SK-N-SH (cell line): ENCODE results near the gene PAOX. TPM values are rescaled to one million over a fixed set of nuclear protein-coding genes. Genes with fewer than 3 reads are reported as not detected.

Source experiments
- CTCF ChIA-PET: fragments of 300-600, 350-600 bp; formaldehyde crosslinking; extraction: SDS; loops from one replicate; lab custom pipeline; 2021; lab: Yijun Ruan, JAX
- POLR2A ChIA-PET: fragments of 350-600 bp; sonication (Branson Sonifier 250); formaldehyde crosslinking; extraction: SDS; loops from one replicate; lab custom pipeline; 2020; ENCODE audit warnings: antibody characterized with exemption, inconsistent platforms; lab: Yijun Ruan, JAX
- DNase-seq: peaks from one replicate; pipeline ENCODE4 v3.0.0; 2012
- H2AFZ ChIP-seq: fragments of 200-600 bp; sonication (generic); 2 replicates; pipeline ENCODE4 v1.8.1; 2016; ENCODE audit warnings: antibody characterized with exemption, mild to moderate bottlenecking, low read depth
- H3F3A ChIP-seq: fragments of 200-600 bp; sonication (generic); replicated peaks from 2 replicates; pipeline ENCODE3; 2016; ENCODE audit warnings: antibody characterized with exemption, mild to moderate bottlenecking; ENCODE audit not compliant: insufficient read depth
- H3K27ac ChIP-seq, 2 experiments: fragments of 200-500 bp in 1 of 2; fragments of 200-600 bp in 1 of 2; sonication (Bioruptor generic) in 1 of 2; sonication (generic), shearing (Covaris generic) in 1 of 2; 2 replicates each; pipeline versions ENCODE4 v1.5.1 to v1.6.1; 2014 to 2016; ENCODE audit warnings: low read depth in 2 of 2, inconsistent platforms in 1 of 2, low read length in 1 of 2, mild to moderate bottlenecking in 1 of 2, mixed read lengths in 1 of 2
- H3K27me3 ChIP-seq: fragments of 200-600 bp; sonication (generic), shearing (Covaris generic); 2 replicates; pipeline ENCODE4 v1.6.1; 2016; ENCODE audit warnings: mixed run types; ENCODE audit not compliant: insufficient read depth
- H3K36me3 ChIP-seq, 2 experiments: fragments of 200-500 bp in 1 of 2; fragments of 200-600 bp in 1 of 2; sonication (Bioruptor generic) in 1 of 2; sonication (generic) in 1 of 2; replicated peaks in 1 of 2; 2 replicates each; pipeline versions ENCODE3 to v1.5.1; 2014 to 2016; ENCODE audit warnings: low read length in 1 of 2, mild to moderate bottlenecking in 1 of 2; ENCODE audit not compliant: insufficient read depth in 2 of 2, control insufficient read depth in 1 of 2
- H3K4me1 ChIP-seq, 2 experiments: fragments of 200-500 bp in 1 of 2; fragments of 200-600 bp in 1 of 2; sonication (Bioruptor generic) in 1 of 2; sonication (generic), shearing (Covaris generic) in 1 of 2; 2 replicates each; pipeline versions ENCODE4 v1.5.1 to v1.6.1; 2014 to 2016; ENCODE audit warnings: low read depth in 1 of 2, low read length in 1 of 2, mixed run types in 1 of 2; ENCODE audit not compliant: insufficient read depth in 2 of 2, control insufficient read depth in 1 of 2
- H3K4me2 ChIP-seq: fragments of 200-600 bp; sonication (generic), shearing (Covaris generic); 2 replicates; pipeline ENCODE4 v1.6.1; 2017; ENCODE audit warnings: mixed run types
- H3K4me3 ChIP-seq, 2 experiments: fragments of 200-500 bp in 1 of 2; fragments of 200-600 bp in 1 of 2; sonication (Bioruptor generic) in 1 of 2; sonication (generic), shearing (Covaris generic) in 1 of 2; 2 replicates each; pipeline versions ENCODE4 v1.5.1 to v1.8.1; 2014 to 2016; ENCODE audit warnings: low read depth in 2 of 2, inconsistent platforms in 1 of 2, low read length in 1 of 2, mild to moderate bottlenecking in 1 of 2, mixed read lengths in 1 of 2, moderate library complexity in 1 of 2
- H3K79me2 ChIP-seq: fragments of 200-600 bp; sonication (generic); 2 replicates; pipeline ENCODE4 v1.8.1; 2017; ENCODE audit warnings: mild to moderate bottlenecking; ENCODE audit not compliant: insufficient read depth
- H3K9ac ChIP-seq: fragments of 200-600 bp; sonication (generic); 2 replicates; pipeline ENCODE4 v1.6.1; 2017; ENCODE audit warnings: mixed run types
- H3K9me2 ChIP-seq: fragments of 200-600 bp; sonication (generic); 2 replicates; pipeline ENCODE4 v1.6.1; 2017; ENCODE audit warnings: mixed run types
- H3K9me3 ChIP-seq: fragments of 200-600 bp; sonication (generic); 2 replicates; pipeline ENCODE4 v1.6.1; 2017; ENCODE audit warnings: mixed run types, mild to moderate bottlenecking, moderate library complexity
- H4K20me1 ChIP-seq: fragments of 200-600 bp; sonication (generic); 2 replicates; pipeline ENCODE4 v1.6.1; 2017; ENCODE audit warnings: mild to moderate bottlenecking, mixed run types; ENCODE audit not compliant: insufficient read depth
- FOSL2 ChIP-seq: IDR thresholded peaks from 2 replicates; pipeline ENCODE4 v1.4.0; 2012; ENCODE audit warnings: low read depth, mild to moderate bottlenecking, moderate library complexity, borderline replicate concordance
- FOXJ3 ChIP-seq: sonication (generic); formaldehyde crosslinking; IDR thresholded peaks from 2 replicates; pipeline ENCODE4 v1.5.1; 2020; ENCODE audit warnings: mild to moderate bottlenecking, missing genetic modification reagents
- MEF2A ChIP-seq: IDR thresholded peaks from 2 replicates; pipeline ENCODE4 v1.4.0; 2012; ENCODE audit warnings: low read depth, borderline replicate concordance
- NFIC ChIP-seq: IDR thresholded peaks from 2 replicates; pipeline ENCODE4 v1.4.0; 2012; ENCODE audit warnings: borderline replicate concordance
- PBX3 ChIP-seq: IDR thresholded peaks from 2 replicates; pipeline ENCODE4; 2012
- RXRA ChIP-seq: IDR thresholded peaks from 2 replicates; pipeline ENCODE4 v1.4.0; 2012; ENCODE audit warnings: low read depth, mild to moderate bottlenecking, borderline replicate concordance
- SMC3 ChIP-seq: IDR thresholded peaks from 2 replicates; pipeline ENCODE4 v1.6.1; 2012; ENCODE audit warnings: low read depth, low read length, improper control_type of control experiment
- TCF12 ChIP-seq: IDR thresholded peaks from 2 replicates; pipeline ENCODE4 v1.4.0; 2012
- WGBS: methylation state at CpG from one replicate; pipeline ENCODE4 v1.1.6; 2017; ENCODE audit warnings: low lambda C conversion rate; 5-methylcytosine and 5-hydroxymethylcytosine counted together
- polyA plus RNA-seq, 3 experiments: library from polyadenylated mRNA; depleted of rRNA; stranded (reverse); fragments of >200 nt; gene quantifications; 2 replicates each; pipeline ENCODE4 v1.2.3, GENCODE V29; 2012

Gene PAOX
- polyA plus RNA-seq, 1 of the 3 experiments (the other 2 are of a cell fraction): 6.2 TPM

GRCh38 chr10:133396035-133396624, 17.1 kb downstream of the PAOX start:
- Histone ChIP-seq H3K9me2 (no peaks in the 10 kb centered on the region), H4K20me1 (no peaks in the 10 kb centered on the region), H3K4me3 (no peak overlapping the region), H3K9ac (no peak overlapping the region), H3F3A (no peaks in the 10 kb centered on the region), H3K4me2 (no peak overlapping the region; the same call in 1 of the 2 replicates), H3K36me3 (peaks cover 12 to 39% of the 10 kb centered on the region in 2 experiments), H3K9me3 (no peaks in the 10 kb centered on the region), H3K4me1 (peaks cover 9 to 10% of the 10 kb centered on the region in 2 experiments; a peak in 2 of 4 replicates), H3K27me3 (no peaks in the 10 kb centered on the region), H3K27ac (no peak overlapping the region), H2AFZ (no peak overlapping the region), H3K79me2 (peaks cover 66% of the 10 kb centered on the region)
- ChIA-PET CTCF (interaction anchor here (0.8 to 1.3 kb wide), 2 partner anchors 67 kb away, joined by 3 to 4 read pairs; no protein-coding TSS in a partner anchor), POLR2A (no interaction called here)
- 96% methylated on average over 19 of the region's 19 CpGs for WGBS
- TF ChIP-seq FOXJ3 (CRISPR knock-in tag) (no peak), RXRA (no peak), TCF12 (no peak)
- DNase-seq: no peak

- peaks cover 66% of the 10 kb centered on the region for H3K79me2 ChIP-seq
- WGBS: 96% methylated on average over 7 of the region's 7 CpGs
- TF ChIP-seq NFIC (no peak), SMC3 (no peak), PBX3 (no peak)
- H3K27me3 ChIP-seq: no peaks in the 10 kb centered on the region
- no peaks in the 10 kb centered on the region for H4K20me1 ChIP-seq
- H3K9me3 ChIP-seq: no peaks in the 10 kb centered on the region
- H3F3A ChIP-seq: no peaks in the 10 kb centered on the region
- no peaks in the 10 kb centered on the region for H3K9me2 ChIP-seq
- H3K27ac ChIP-seq: no peak overlapping the region
- peaks cover 9 to 10% of the 10 kb centered on the region in 2 experiments; a peak in 2 of 4 replicates for H3K4me1 ChIP-seq
- no peak overlapping the region for H3K9ac ChIP-seq
- no peak overlapping the region for H3K4me2 ChIP-seq
- H3K36me3 ChIP-seq: peaks cover 15 to 55% of the 10 kb centered on the region in 2 experiments
- H2AFZ ChIP-seq: no peak overlapping the region
- DNase-seq: no peak
- CTCF ChIA-PET: interaction anchor here (0.9 to 1.2 kb wide), 3 partner anchors 12 to 41 kb away, joined by 3 to 7 read pairs (median 4); no protein-coding TSS in a partner anchor
- H3K4me3 ChIP-seq: no peak overlapping the region
- POLR2A ChIA-PET: no interaction called here
Measured at GRCh38 chr10:133397938-133398337, 18.9 kb downstream of the PAOX start.

GRCh38 chr10:133399123-133399601, 20.1 kb downstream of the PAOX start:
- TF ChIP-seq MEF2A: no peak
- no peak for TF ChIP-seq FOSL2
- WGBS: 92% methylated on average over 11 of the region's 19 CpGs
- Histone ChIP-seq H2AFZ (no peak overlapping the region), H3K9me2 (no peaks in the 10 kb centered on the region), H3K9ac (no peak overlapping the region), H3K4me3 (no peak overlapping the region), H3K27ac (no peak overlapping the region), H4K20me1 (no peaks in the 10 kb centered on the region), H3K4me2 (no peak overlapping the region), H3K27me3 (no peaks in the 10 kb centered on the region), H3K36me3 (peaks cover 20 to 62% of the 10 kb centered on the region in 2 experiments), H3K9me3 (no peaks in the 10 kb centered on the region), H3K4me1 (peaks cover 9 to 10% of the 10 kb centered on the region in 2 experiments; a peak in 2 of 4 replicates), H3F3A (no peaks in the 10 kb centered on the region), H3K79me2 (peaks cover 66% of the 10 kb centered on the region)
- no peak for DNase-seq
- ChIA-PET POLR2A (no interaction called here), CTCF (interaction anchor here (0.8 to 1.2 kb wide), 4 partner anchors 11 to 69 kb away, joined by 3 to 7 read pairs (median 4); no protein-coding TSS in a partner anchor)
